Ecto neural progenitor cell (in vitro differentiated cells): ENCODE measurements around the gene ESPL1.
A peak's percentile ranks its signal among the peaks of the same experiment; 100 is the strongest.

Source experiments
- DNase-seq: peaks from one replicate; pipeline ENCODE4 v3.0.0-alpha.2; 2018; ENCODE audit warnings: low spot score

Gene ESPL1

DNA sequence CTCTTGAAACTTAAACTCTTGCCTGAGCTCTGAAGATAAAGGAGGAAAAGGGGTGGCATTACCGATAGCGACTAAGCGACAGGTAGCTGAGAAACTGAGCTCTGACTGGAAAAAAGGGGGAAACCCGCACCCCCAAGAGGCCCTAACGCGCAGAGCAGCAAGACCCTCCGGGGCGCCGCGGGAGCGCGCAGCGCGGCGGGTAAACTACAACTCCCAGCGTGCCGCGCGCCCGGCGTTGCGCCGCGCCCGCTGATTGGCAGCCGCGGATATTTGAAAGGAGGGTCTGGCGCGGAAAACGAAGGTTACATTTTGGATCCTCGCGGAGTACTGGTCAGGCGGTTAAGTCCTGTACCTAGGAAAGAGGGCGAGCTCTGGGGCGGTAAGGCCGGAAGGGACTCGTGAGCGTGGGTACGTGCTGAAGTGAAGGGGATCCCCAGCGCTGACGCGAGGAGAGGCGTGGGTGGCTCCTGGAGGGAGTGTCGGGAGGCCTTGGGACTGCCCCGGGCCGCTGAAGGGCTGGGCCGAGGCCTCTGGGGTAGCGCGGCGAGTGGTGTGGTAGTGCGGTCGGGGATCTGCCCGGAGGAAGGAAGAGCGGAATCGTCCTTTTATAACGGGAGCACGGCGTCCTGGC, at the start of gene ESPL1:
Gene ESPL1, plus strand, starts transcription at position 301 of the 631 bp plus-strand sequence. CDS start 468 bp downstream, outside the sequence.
- DNase-seq = peak; percentile 93

GRCh38 chr12:53218551-53219291, 49.4 kb upstream of the ESPL1 start:
- DNase-seq = no peak

DNA sequence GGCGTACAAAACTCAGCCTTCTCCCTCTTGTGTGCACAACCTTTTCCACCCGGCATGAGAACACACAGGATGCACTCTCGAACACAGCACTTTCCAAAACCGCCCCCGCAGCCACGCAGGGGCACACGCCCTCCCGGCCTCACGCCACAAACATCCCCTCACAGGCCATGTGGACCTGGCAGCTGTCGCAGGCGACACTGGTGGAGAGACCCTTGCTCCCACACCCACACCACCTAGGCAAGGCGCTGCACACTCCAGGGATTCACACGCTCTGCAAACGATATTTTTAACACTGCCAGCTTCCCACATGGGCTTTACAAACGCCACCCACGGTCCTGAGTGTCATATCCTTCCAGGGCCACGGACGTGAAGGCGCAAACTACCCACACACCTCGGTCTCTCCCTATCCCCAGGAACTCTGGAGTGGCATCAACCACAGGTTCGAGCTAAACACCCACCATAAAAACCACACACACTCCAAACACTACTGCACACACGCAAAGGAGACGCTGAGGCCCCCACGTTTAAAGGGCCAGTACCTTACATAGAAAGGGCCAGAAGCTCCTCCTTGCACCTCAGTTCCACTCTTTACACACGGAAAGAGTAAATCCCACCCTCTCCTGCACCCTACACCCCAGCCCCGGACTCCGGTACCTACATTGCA, 48.7 kb upstream of the ESPL1 start:
- peak; percentile 58 for DNase-seq

- DNase-seq = no peak
Observed at GRCh38 chr12:53219956-53220693, 48.0 kb upstream of the ESPL1 start.

DNA sequence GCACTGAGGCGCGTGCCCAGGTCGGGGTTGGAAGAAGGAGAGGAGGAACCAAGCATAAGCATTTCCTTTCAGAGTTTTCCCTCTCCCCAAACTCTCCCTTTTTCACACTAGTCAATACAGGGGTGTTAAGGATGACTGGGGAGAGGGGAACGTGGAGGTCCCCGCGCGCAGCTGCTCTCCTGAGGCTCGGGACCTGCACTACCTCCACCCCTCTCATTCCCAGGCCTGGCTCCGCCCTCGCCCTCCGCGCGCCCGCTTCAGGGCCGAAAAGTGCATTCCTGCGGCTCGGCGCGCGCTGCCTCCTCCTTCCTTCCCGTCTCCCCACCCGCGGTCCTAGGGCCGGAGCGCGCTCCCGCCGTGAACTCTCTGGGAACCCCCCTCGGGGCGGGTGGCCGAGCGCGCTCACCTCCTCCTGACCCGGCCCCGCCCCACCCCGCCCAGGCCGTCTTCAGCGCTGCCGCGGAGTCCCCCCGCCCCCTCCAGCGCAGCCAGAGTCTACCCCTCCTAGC, 47.4 kb upstream of the ESPL1 start:
- DNase-seq = peak; percentile 97

DNA sequence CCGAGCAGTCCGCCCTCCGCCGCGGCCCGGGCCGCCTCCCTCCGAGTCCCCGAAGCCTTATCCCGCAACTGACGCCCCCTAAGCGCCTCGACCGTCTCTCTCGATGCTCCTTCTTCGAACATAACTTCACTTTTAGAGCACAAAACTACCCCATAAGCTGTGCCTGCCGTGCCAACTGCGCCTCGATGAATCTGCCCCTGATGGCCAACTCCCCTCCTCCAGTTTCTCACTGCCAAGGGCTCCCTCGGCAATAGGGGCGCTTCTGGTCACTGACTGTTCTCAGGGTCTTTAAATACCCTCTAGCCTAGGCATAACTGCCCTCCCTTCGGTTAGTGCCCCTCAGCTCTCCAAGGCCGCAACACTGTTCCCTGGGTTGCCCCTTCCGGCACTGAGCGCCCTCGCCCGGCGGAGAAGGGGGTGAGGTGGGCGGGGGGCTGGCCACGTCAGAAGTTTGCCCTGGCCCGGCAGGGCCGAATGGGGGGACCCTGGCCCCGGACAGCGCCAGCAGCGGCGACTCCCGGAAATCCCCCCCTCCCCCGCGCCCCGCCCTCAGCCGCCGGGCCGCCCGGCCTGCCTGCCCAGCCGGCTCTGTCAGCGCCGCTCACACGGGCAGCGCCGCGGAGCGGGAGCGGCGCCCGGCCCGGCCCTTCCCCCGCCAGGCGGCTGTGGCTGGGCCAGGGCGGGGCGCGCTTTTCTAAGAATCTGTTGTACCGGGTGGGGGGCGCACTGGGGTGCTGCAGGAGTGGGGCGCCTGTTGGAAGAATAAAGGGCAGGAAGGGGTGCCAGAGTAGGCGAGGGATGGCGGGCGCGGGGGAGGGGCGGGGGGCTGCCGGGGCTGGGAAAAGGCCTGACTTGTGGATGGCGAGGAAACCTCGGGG, 46.7 kb upstream of the ESPL1 start:
- DNase-seq = peak; percentile 95

DNA sequence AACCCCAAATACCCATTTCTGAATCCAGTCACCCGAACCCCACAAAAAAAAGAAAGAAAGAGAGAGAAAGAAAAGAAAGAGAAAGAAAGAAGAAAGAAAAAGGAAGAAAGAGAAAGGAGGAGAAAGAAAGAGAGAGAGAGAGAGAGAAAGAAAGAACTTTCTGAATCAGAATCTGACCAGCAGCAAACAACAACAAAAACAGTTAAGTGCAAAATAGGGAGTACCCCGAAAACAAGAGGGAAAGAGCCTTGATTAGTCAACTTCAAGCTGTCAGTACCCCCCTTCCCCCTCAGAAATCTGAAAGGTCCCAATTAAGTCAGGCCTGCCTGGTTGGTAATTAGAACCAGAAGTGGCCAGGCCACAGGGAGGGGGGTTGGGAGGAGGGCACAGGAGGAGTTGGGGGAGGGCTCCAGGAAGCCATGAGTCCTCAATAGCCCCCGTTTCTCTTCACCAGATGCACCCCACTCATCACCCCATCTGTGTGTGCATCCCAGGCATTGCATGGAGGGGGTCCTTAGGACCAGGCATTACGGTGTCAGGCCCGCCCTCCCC, 45.9 kb upstream of the ESPL1 start:
- no peak for DNase-seq

- DNase-seq = no peak
Observed at GRCh38 chr12:53222806-53223261, 45.3 kb upstream of the ESPL1 start.

GRCh38 chr12:53223389-53224060, 44.6 kb upstream of the ESPL1 start:
- DNase-seq = peak; percentile 66

- DNase-seq = peak; percentile 75
Observed at GRCh38 chr12:53224061-53224896, 43.8 kb upstream of the ESPL1 start.

DNA sequence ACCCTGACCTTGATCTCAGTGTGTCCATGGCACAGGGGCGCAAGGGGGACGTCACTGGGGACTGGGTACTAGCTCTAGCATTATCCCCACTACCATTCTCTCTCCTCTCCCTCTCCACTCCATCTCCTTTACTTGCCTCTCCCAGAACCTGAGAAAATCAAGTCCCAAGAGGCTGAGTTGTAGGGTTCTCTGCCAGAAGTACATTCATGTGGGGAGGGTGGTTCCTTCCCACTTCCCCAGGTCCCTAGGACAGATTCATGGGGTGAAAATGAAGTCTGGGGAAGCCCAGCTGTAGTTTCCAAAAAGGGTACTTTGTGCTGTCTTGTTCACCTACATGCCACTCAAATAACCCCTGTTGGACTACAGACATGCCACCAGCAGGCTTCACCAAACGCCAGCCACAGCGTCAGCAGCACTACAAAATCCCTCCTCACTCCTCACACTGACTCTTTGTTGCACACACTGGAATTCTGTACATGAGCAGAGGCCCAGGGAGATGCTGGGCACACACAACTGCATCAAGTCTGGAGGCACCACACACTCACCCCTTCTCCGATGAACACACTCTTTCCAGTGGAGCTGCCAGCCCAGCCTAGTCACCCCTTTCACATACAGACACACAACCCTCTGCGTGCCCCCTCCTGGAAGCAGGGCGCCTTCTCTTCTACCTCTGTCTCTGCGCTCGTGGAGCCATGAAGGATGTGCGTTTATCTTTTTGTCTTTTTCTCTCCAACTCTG, 43.0 kb upstream of the ESPL1 start:
- DNase-seq = peak; percentile 53

- peak; percentile 52 for DNase-seq
Observed at GRCh38 chr12:53225635-53226424, 42.3 kb upstream of the ESPL1 start.

GRCh38 chr12:53226815-53227214, 41.3 kb upstream of the ESPL1 start:
- DNase-seq = peak; percentile 42

DNA sequence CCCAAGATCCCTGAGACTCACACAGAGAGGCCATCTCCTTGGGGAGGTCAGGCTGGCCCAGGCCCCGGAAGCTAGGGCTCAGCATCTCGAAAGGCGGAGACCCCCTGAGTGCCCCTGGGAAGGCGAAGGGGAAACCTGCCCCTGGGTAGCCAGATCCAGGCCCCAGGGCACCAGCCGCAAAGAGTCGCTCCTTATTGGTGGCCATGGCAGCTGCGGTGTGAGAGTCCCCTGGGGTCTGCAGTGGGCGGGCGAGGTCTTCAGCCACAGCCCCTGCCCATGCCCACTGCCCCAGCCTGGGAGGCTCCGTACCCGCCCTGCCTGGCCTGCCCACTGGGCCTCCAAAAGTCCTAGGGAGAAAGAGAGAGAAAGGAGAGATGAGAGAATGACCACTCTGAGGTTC, 40.8 kb upstream of the ESPL1 start:
- peak; percentile 44 for DNase-seq

- peak; percentile 26 for DNase-seq
Observed at GRCh38 chr12:53227836-53228235, 40.3 kb upstream of the ESPL1 start.

- no peak for DNase-seq
Observed at GRCh38 chr12:53229454-53229853, 38.6 kb upstream of the ESPL1 start.

DNA sequence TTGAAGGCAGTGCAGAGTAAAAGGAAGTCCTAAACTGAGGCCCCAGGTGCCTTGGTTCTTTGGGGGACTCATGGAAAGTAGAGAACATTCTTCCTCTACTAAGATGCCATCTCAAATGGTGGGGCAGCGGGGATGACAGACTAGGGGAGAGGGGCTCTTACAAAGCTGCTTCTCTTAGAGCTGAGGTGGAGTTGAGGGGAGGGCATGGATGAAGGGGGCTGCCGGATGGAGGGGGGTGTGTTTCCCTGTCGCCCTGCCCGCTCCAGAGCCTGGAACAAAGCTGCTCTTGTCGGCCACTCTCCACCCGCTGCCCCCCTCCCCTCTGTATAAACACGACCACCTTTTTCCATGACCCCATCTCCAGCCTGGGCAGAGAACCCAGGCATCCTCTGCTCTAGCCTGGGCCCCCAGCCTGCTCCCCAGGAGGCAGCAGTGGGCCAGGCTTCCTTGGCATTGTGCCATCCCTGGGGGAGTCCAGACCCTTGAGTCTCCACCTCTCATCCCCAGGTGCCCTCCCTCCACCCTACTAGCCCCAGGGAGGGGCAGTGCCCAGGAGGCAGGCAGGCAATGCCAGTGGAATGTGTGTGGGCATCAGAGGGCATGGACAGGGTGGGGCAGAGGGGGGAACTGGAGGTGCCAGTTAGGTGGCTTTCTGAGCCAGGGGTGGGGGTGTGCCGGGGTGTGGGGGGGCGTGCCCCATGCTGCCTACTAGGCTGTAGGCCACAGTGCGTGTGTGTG, 37.8 kb upstream of the ESPL1 start:
- no peak for DNase-seq
